K562 (cell line): ENCODE results near the gene TEX14. TPM values are rescaled to one million over a fixed set of nuclear protein-coding genes. Genes with fewer than 3 reads are reported as not detected.

Source experiments
- BCOR ChIP-seq: fragments of 450-650 bp; IDR thresholded peaks from 2 replicates; pipeline ENCODE4 v1.6.1; 2016
- HDAC8 ChIP-seq: fragments of 450-650 bp; IDR thresholded peaks from 2 replicates; pipeline ENCODE4 v1.6.1; 2016; ENCODE audit warnings: mild to moderate bottlenecking, missing genetic modification characterization, moderate library complexity, missing compliant biosample characterization
- NFIC ChIP-seq: fragments of 450-650 bp; IDR thresholded peaks from 2 replicates; pipeline ENCODE4 v1.6.1; 2017; ENCODE audit warnings: mild to moderate bottlenecking, inconsistent platforms
- NFYB ChIP-seq: IDR thresholded peaks from 2 replicates; pipeline ENCODE4 v1.6.1; 2011; ENCODE audit warnings: mild to moderate bottlenecking, moderate library complexity; ENCODE audit not compliant: insufficient read length; ENCODE audit errors: extremely low read depth
- NKRF ChIP-seq: fragments of 450-650 bp; IDR thresholded peaks from 2 replicates; pipeline ENCODE4 v1.6.1; 2016; ENCODE audit warnings: borderline replicate concordance
- POLR3G ChIP-seq: IDR thresholded peaks from 2 replicates; pipeline ENCODE4 v1.6.1; 2011; ENCODE audit not compliant: insufficient read length, insufficient replicate concordance; ENCODE audit errors: extremely low read depth
- RBFOX2 ChIP-seq: fragments of 200-400 bp; formaldehyde crosslinking; IDR thresholded peaks from 2 replicates; pipeline ENCODE4 v1.6.1; 2017; ENCODE audit warnings: low read depth, mild to moderate bottlenecking, low read length, moderate library complexity
- TAF15 ChIP-seq: fragments of 200-400 bp; formaldehyde crosslinking; IDR thresholded peaks from 2 replicates; pipeline ENCODE4 v1.6.1; 2017; ENCODE audit warnings: mild to moderate bottlenecking, low read depth, low read length, moderate library complexity
- ZBTB11 ChIP-seq, 3 experiments: fragments of 200-800 bp in 1 of 3; fragments of 250-450 bp in 1 of 3; fragments of 450-650 bp in 1 of 3; sonication (Bioruptor Pico) in 1 of 3; sonication (Bioruptor generic) in 1 of 3; formaldehyde crosslinking in 1 of 3; IDR thresholded peaks; 2 replicates each; pipeline versions ENCODE4 v1.6.1 to v1.8.0; 2016 to 2022; ENCODE audit warnings: mild to moderate bottlenecking in 2 of 3, missing genetic modification characterization in 2 of 3, missing compliant biosample characterization in 1 of 3, moderate library complexity in 1 of 3
- polyA plus RNA-seq, 8 experiments: library from polyadenylated mRNA; depleted of rRNA in 4 of 8; stranded (reverse) in 5 of 8; unstranded in 3 of 8; fragments of >200 nt; fragmentation: Nextera tagmentation in 2 of 8; fragmentation: Illumina TruSeq in 1 of 8; extraction: Ambion mirVana in 2 of 8; extraction: Trizol in 1 of 8; gene quantifications; 2 replicates each; pipeline versions ENCODE4 v1.2.1 to v1.2.3, GENCODE V29; 2011 to 2014; ENCODE audit warnings: inconsistent platforms in 1 of 8, missing spikeins in 1 of 8
- total RNA-seq, 7 experiments: library from RNA; depleted of rRNA in 6 of 7; stranded (reverse); fragments of >200 nt in 6 of 7; fragmentation: Illumina TruSeq in 2 of 7; extraction: Trizol in 2 of 7; gene quantifications; 2 replicates each; pipeline versions ENCODE4 v1.2.1 to v1.2.3, GENCODE V29; 2011 to 2021; ENCODE audit warnings: low replicate concordance in 1 of 7
- TF ChIP-seq, protein P1 (sequence below), 2 experiments: fragments of 450-650 bp in 1 of 2; IDR thresholded peaks; 2 replicates each; pipeline ENCODE4 v1.6.1; 2011 to 2017; ENCODE audit warnings: low read depth in 2 of 2, antibody characterized with exemption in 1 of 2, borderline replicate concordance in 1 of 2, low read length in 1 of 2, mild to moderate bottlenecking in 1 of 2, mixed read lengths in 1 of 2; ENCODE audit not compliant: control insufficient read depth in 1 of 2
- TF ChIP-seq, protein P2 (sequence below): fragments of 450-650 bp; IDR thresholded peaks from 2 replicates; pipeline ENCODE4 v1.6.1; 2018; ENCODE audit warnings: mild to moderate bottlenecking, low read depth; ENCODE audit not compliant: partially characterized antibody
- TF ChIP-seq, protein P3 (sequence below), 2 experiments: fragments of 450-650 bp; IDR thresholded peaks; 2 replicates each; pipeline ENCODE4 v1.6.1; 2016

TEX14 gene
- total and polyA plus RNA-seq, 9 of the 15 experiments (the other 6 are each of a cell fraction or from before 2014, with no cell fraction given) = 0.05 to 0.12 (median 0.09) TPM; not detected in 1

- TF ChIP-seq, protein P1, sequence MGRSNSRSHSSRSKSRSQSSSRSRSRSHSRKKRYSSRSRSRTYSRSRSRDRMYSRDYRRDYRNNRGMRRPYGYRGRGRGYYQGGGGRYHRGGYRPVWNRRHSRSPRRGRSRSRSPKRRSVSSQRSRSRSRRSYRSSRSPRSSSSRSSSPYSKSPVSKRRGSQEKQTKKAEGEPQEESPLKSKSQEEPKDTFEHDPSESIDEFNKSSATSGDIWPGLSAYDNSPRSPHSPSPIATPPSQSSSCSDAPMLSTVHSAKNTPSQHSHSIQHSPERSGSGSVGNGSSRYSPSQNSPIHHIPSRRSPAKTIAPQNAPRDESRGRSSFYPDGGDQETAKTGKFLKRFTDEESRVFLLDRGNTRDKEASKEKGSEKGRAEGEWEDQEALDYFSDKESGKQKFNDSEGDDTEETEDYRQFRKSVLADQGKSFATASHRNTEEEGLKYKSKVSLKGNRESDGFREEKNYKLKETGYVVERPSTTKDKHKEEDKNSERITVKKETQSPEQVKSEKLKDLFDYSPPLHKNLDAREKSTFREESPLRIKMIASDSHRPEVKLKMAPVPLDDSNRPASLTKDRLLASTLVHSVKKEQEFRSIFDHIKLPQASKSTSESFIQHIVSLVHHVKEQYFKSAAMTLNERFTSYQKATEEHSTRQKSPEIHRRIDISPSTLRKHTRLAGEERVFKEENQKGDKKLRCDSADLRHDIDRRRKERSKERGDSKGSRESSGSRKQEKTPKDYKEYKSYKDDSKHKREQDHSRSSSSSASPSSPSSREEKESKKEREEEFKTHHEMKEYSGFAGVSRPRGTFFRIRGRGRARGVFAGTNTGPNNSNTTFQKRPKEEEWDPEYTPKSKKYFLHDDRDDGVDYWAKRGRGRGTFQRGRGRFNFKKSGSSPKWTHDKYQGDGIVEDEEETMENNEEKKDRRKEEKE (IDR thresholded peaks at IDR 0.05; ENCODE audit: borderline replicate concordance in 1 of 2, control insufficient read depth in 1 of 2, low read depth in 2 of 2, low read length in 1 of 2) = peak in 1 of 2 experiments; percentile 39; a peak in 1 of 4 replicates
- TF ChIP-seq TAF15 (no peak), POLR3G (no peak), BCOR (peak; percentile 79; the same call in 1 of the 2 replicates), ZBTB11 (CRISPR knock-in tag; IDR thresholded peaks at IDR 0.05) (peak in 2 of 3 experiments; percentile 12 to 89; a peak in 2 of 6 replicates), NKRF (peak; percentile 21; the same call in 1 of the 2 replicates), RBFOX2 (no peak), HDAC8 (tag) (no peak), NFIC (peak; percentile 35; the same call in 1 of the 2 replicates), NFYB (peak; percentile 59)
- TF ChIP-seq, protein P2, sequence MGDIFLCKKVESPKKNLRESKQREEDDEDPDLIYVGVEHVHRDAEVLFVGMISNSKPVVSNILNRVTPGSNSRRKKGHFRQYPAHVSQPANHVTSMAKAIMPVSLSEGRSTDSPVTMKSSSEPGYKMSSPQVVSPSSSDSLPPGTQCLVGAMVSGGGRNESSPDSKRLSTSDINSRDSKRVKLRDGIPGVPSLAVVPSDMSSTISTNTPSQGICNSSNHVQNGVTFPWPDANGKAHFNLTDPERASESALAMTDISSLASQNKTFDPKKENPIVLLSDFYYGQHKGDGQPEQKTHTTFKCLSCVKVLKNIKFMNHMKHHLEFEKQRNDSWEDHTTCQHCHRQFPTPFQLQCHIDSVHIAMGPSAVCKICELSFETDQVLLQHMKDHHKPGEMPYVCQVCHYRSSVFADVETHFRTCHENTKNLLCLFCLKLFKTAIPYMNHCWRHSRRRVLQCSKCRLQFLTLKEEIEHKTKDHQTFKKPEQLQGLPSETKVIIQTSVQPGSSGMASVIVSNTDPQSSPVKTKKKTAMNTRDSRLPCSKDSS = no peak
- TF ChIP-seq, protein P3, sequence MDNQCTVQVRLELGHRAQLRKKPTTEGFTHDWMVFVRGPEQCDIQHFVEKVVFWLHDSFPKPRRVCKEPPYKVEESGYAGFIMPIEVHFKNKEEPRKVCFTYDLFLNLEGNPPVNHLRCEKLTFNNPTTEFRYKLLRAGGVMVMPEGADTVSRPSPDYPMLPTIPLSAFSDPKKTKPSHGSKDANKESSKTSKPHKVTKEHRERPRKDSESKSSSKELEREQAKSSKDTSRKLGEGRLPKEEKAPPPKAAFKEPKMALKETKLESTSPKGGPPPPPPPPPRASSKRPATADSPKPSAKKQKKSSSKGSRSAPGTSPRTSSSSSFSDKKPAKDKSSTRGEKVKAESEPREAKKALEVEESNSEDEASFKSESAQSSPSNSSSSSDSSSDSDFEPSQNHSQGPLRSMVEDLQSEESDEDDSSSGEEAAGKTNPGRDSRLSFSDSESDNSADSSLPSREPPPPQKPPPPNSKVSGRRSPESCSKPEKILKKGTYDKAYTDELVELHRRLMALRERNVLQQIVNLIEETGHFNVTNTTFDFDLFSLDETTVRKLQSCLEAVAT (IDR thresholded peaks at IDR 0.05) = peak in 1 of 2 experiments; percentile 99; a peak in 2 of 4 replicates
Measured at GRCh38 chr17:58632324-58633314, 59.2 kb downstream of the TEX14 start (continued).
